Ishikawa (cell line): ENCODE measurements around the gene ATXN1.

Source experiments
- CEBPB ChIP-seq: IDR thresholded peaks from 2 replicates; pipeline ENCODE4 v1.6.1; 2012
- CREB1 ChIP-seq: IDR thresholded peaks from 2 replicates; pipeline ENCODE4 v1.6.1; 2012; ENCODE audit warnings: low read depth
- EP300 ChIP-seq: IDR thresholded peaks from 2 replicates; pipeline ENCODE4 v1.6.1; 2012; ENCODE audit warnings: borderline replicate concordance
- FOXM1 ChIP-seq: IDR thresholded peaks from 2 replicates; pipeline ENCODE4 v1.6.1; 2012; ENCODE audit warnings: low read depth, borderline replicate concordance
- MAX ChIP-seq: IDR thresholded peaks from 2 replicates; pipeline ENCODE4 v1.6.1; 2012
- RAD21 ChIP-seq: IDR thresholded peaks from 2 replicates; pipeline ENCODE4 v1.6.1; 2012; ENCODE audit warnings: low read depth
- REST ChIP-seq: IDR thresholded peaks from 2 replicates; pipeline ENCODE4 v1.6.1; 2012; ENCODE audit warnings: low read depth, mild to moderate bottlenecking
- TEAD4 ChIP-seq: IDR thresholded peaks from 2 replicates; pipeline ENCODE4 v1.6.1; 2012

- no peak for TF ChIP-seq MAX
- TF ChIP-seq RAD21, result no peak
- TF ChIP-seq CEBPB, result no peak
- no peak for TF ChIP-seq FOXM1
- TF ChIP-seq CREB1, result no peak
- no peak for TF ChIP-seq TEAD4
- no peak for TF ChIP-seq EP300
- no peak for TF ChIP-seq REST
Observed at GRCh38 chr6:16412171-16412570, 349.1 kb downstream of the ATXN1 start.
